Right hindlimb (tissue), 1 donor: ENCODE results near the gene UROC1.

Experiments
- DNase-seq: peaks from one replicate; pipeline ENCODE4 v3.0.0-alpha.2; 2018

Gene UROC1

GRCh38 chr3:126529585-126530170 is 12.1 kb upstream of the UROC1 start:
- DNase-seq = no peak

- DNase-seq = no peak
These were observed 11.4 kb upstream of the UROC1 start for GRCh38 chr3:126528800-126529541.

- no peak for DNase-seq
These were observed 10.8 kb upstream of the UROC1 start for GRCh38 chr3:126528419-126528799.

- DNase-seq = no peak
These were observed 10.1 kb upstream of the UROC1 start for GRCh38 chr3:126527455-126528211.

- no peak for DNase-seq
These were observed 9.4 kb upstream of the UROC1 start for GRCh38 chr3:126527006-126527405.

GRCh38 chr3:126526668-126527005 is 9.1 kb upstream of the UROC1 start:
- DNase-seq = no peak

GRCh38 chr3:126525853-126526667 is 8.5 kb upstream of the UROC1 start:
- no peak for DNase-seq

GRCh38 chr3:126525091-126525852 is 7.7 kb upstream of the UROC1 start:
- DNase-seq = no peak

GRCh38 chr3:126524429-126524988 is 6.9 kb upstream of the UROC1 start:
- no peak for DNase-seq

- peak; percentile 66 for DNase-seq
These were observed 6.3 kb upstream of the UROC1 start, which contains the start of gene CHST13 for GRCh38 chr3:126523745-126524428. CHST13 (plus strand) TSS chr3:126524155; CDS start chr3:126524333, 178 bp downstream.

- peak; percentile 63 for DNase-seq
These were observed 4.8 kb upstream of the UROC1 start for GRCh38 chr3:126522363-126522788.

GRCh38 chr3:126521122-126521891 is 3.7 kb upstream of the UROC1 start:
- no peak for DNase-seq

- DNase-seq = no peak
These were observed 2.2 kb upstream of the UROC1 start for GRCh38 chr3:126519506-126520455.

GRCh38 chr3:126518779-126519177 is 1.2 kb upstream of the UROC1 start:
- no peak for DNase-seq

GRCh38 chr3:126517986-126518778 is 609 bp upstream of the UROC1 start:
- no peak for DNase-seq

- no peak for DNase-seq
These were observed 660 bp downstream of the UROC1 start for GRCh38 chr3:126516936-126517290.

- no peak for DNase-seq
These were observed 1.2 kb downstream of the UROC1 start for GRCh38 chr3:126516152-126516935.
